HFFc6 (cell line): ENCODE data around the gene MCM9. TPM values are rescaled to one million over a fixed set of nuclear protein-coding genes. Genes with fewer than 3 reads are reported as not detected.

Experiments used
- DNase-seq: peaks from one replicate; pipeline ENCODE4 v3.0.0-alpha.2; 2018
- H3K27ac Mint-ChIP-seq: 2 replicates; pipeline ENCODE4 v1.8.0; 2020; ENCODE audit warnings: mild to moderate bottlenecking, mixed read lengths
- H3K27me3 Mint-ChIP-seq: 2 replicates; pipeline ENCODE4 v1.8.0; 2021; ENCODE audit warnings: mild to moderate bottlenecking, moderate library complexity, mixed read lengths; ENCODE audit not compliant: insufficient read depth
- H3K36me3 Mint-ChIP-seq: 2 replicates; pipeline ENCODE4 v1.8.0; 2021; ENCODE audit warnings: low read depth, mixed read lengths
- H3K4me1 Mint-ChIP-seq: 2 replicates; pipeline ENCODE4 v1.8.0; 2020; ENCODE audit warnings: low read depth, mixed read lengths
- H3K4me3 Mint-ChIP-seq: 2 replicates; pipeline ENCODE4 v1.8.0; 2020; ENCODE audit warnings: mild to moderate bottlenecking, moderate library complexity, mixed read lengths
- H3K9me3 Mint-ChIP-seq: 2 replicates; pipeline ENCODE4 v1.8.0; 2020; ENCODE audit warnings: mild to moderate bottlenecking, mixed read lengths
- CTCF ChIP-seq: fragments of 200-600 bp; sonication (generic); IDR thresholded peaks from 2 replicates; pipeline ENCODE4 v1.5.0; 2021; ENCODE audit warnings: antibody characterized with exemption, mild to moderate bottlenecking
- total RNA-seq, 6 experiments: library from RNA; stranded (reverse); fragmentation: NEBNext Ultra II Directional; extraction: Animal tissue kit (Norgen Biotek cat#: 25700); gene quantifications; 2 replicates in 1 of 6; 3 replicates in 5 of 6; pipeline ENCODE4 v1.2.3, GENCODE V29; 2021

Gene MCM9
- total RNA-seq, 6 experiments from 2014 or later, result 4.6 to 5.7 (median 5.0) TPM

DNA sequence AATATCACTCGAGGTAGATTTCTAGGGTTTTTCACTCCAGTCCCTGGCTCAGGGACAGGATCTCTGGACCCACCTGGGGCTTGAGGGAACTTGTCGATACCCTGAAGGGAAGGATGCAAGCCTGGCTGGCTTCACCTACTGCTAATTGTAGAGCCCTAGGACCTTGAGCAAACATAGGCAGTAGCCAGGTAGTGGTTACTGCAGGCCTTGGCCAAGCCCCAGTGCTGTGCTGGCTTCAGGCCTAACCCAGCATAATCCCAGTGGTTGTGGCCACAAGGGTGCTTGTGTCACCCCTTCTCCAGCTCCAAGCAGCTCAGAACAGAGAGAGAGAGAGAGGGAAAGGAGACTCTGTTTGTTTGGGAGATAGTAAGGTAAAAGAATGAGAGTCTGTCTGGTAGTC is 5.8 kb upstream of the MCM9 start:
- Mint-ChIP-seq H3K4me1 (peaks cover 3% of the 10 kb centered on the region), H3K27ac (no peak overlapping the region), H3K27me3 (peaks cover 1% of the 10 kb centered on the region), H3K4me3 (no peak overlapping the region), H3K36me3 (no peaks in the 10 kb centered on the region), H3K9me3 (peaks cover 8% of the 10 kb centered on the region; the same call in 1 of the 2 replicates)
- no peak for DNase-seq
- no peak for TF ChIP-seq CTCF

DNA sequence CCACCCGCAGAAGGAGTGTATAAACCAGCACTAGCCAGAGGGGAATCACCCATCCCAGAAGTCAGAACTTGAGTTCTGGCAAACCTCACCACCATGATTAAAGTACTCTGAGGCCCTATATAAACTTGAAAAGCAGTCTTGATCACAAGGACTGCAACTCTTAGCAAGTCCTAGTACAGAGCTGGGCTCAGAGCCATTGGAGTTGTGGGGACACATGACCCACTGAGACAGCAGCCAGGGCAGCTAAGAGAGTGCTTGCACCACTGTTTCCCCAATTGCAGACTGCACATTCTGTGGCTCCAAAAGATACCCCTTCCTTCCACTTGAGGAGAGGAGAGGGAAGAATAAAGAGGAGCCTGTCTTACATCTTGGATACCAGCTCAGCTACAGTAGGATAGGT is 4.7 kb upstream of the MCM9 start:
- Mint-ChIP-seq H3K27ac (no peak overlapping the region), H3K4me3 (no peak overlapping the region), H3K4me1 (peaks cover 9% of the 10 kb centered on the region), H3K27me3 (peaks cover 1% of the 10 kb centered on the region), H3K9me3 (peaks cover 6% of the 10 kb centered on the region; the same call in 1 of the 2 replicates), H3K36me3 (no peaks in the 10 kb centered on the region)
- no peak for DNase-seq
- no peak for TF ChIP-seq CTCF

- Mint-ChIP-seq H3K36me3 (no peaks in the 10 kb centered on the region), H3K4me1 (peaks cover 22% of the 10 kb centered on the region), H3K4me3 (peak overlapping the region; percentile 94), H3K9me3 (no peaks in the 10 kb centered on the region), H3K27ac (no peak overlapping the region), H3K27me3 (no peaks in the 10 kb centered on the region; the same call in 1 of the 2 replicates)
- no peak for TF ChIP-seq CTCF
- no peak for DNase-seq
Measured at GRCh38 chr6:118935978-118936703, 1.2 kb upstream of the MCM9 start.

DNA sequence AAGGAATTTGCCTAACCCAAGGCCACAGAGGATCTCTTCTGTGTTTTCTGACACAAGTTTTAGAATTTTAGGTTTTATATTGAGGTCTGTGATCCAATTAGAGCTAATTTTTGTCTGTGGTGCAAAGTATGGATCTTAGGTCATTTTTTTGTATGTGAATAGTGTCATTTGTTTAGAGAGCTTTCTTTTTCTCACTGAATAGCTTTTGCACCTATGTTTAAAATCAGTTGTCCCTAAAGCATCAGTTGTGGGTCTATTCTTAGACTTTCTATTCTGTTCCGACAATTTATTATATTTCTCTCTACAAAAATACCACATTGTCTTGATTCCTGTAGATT is 341 bp upstream of the MCM9 start:
- Mint-ChIP-seq H3K36me3 (0 out of 2 replicates have a peak, but pooled peaks cover 4% of the 10 kb centered on the region), H3K4me1 (peaks cover 22% of the 10 kb centered on the region), H3K4me3 (peak overlapping the region; percentile 94), H3K9me3 (no peaks in the 10 kb centered on the region), H3K27me3 (no peaks in the 10 kb centered on the region; the same call in 1 of the 2 replicates), H3K27ac (peak overlapping the region; percentile 85)
- no peak for TF ChIP-seq CTCF
- DNase-seq, result no peak

DNA sequence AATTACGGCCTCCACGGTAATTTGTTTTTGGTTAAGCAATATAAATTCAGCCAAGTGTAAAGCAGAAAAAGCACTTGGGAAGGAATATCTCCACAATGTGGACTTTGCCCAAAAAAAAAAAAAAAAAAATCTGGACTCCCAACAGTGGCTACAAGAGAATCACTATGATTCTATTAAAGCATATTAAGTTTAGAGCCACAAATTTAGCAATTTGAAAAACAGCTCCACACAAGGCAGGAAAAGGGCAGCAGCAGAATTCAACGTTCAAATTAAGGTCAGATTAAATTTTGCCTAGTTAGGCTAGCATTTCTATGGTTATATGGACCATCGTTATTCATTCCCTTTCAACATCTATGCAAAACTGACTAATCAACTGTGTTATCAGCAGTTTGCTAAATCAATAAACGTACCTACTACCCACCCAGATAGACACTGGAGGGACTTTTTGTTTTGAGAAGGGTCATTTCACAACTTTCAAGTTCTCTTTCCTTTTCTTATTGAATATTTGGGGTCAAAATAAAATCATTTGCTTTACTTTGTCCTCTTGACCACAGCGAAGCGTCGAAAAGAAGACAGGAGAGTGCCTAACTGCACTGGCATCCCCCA is 1.0 kb downstream of the MCM9 start:
- H3K4me3 Mint-ChIP-seq, result peak overlapping the region; percentile 94
- no peaks in the 10 kb centered on the region for H3K9me3 Mint-ChIP-seq
- H3K27me3 Mint-ChIP-seq, result no peaks in the 10 kb centered on the region; the same call in 1 of the 2 replicates
- no peak for DNase-seq
- 0 out of 2 replicates have a peak, but pooled peaks cover 4% of the 10 kb centered on the region for H3K36me3 Mint-ChIP-seq
- TF ChIP-seq CTCF, result no peak
- peak overlapping the region; percentile 10; the same call in 1 of the 2 replicates for H3K27ac Mint-ChIP-seq
- peaks cover 22% of the 10 kb centered on the region for H3K4me1 Mint-ChIP-seq
